HG02981 (cell line): ENCODE results near the gene ZNF526.

ENCODE experiments used
- ATAC-seq: cut with Tn5 transposase; IDR thresholded peaks from one replicate; pipeline ENCODE4 v1.9.1; 2021; ENCODE audit warnings: mild to moderate bottlenecking, moderate library complexity; ENCODE audit not compliant: unreplicated experiment

The ZNF526 gene

DNA sequence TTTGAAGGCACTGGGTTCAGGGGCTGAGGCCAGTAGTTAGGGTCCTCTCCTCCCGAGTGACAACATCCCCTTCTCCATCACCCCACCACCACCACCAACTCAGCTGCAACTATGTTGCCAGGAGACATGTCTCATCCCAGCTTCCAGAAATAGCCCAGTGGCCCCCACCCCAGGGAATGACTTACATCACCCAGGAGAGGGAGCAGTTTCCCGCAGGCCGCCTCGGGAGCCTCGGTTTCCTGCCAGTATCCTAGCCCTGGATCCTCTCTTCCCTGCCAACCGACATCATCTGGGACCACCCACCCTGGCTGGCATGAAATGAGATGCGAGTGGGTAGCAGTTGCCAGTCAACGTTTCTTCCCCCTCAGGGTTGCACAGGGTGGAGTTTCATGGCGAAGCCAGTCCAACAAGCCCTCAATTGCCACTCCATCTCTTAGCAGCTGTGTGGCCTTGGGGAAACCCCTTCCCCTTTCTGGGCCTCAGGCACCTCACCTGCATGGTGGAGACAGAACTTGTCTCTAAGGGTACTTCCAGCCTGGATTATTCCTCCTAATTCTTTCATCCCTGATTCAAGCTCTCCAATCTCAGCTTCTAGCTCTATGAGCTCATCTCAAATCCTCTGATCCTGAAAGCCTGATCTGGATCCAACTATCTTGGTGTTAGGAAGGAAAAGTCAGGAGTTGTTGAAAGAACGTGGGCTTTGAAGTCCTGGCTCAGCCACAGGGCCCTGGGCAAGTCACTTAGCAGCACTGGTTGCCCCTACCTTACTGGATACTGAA is 26.2 kb downstream of the ZNF526 start:
- no peak for ATAC-seq

DNA sequence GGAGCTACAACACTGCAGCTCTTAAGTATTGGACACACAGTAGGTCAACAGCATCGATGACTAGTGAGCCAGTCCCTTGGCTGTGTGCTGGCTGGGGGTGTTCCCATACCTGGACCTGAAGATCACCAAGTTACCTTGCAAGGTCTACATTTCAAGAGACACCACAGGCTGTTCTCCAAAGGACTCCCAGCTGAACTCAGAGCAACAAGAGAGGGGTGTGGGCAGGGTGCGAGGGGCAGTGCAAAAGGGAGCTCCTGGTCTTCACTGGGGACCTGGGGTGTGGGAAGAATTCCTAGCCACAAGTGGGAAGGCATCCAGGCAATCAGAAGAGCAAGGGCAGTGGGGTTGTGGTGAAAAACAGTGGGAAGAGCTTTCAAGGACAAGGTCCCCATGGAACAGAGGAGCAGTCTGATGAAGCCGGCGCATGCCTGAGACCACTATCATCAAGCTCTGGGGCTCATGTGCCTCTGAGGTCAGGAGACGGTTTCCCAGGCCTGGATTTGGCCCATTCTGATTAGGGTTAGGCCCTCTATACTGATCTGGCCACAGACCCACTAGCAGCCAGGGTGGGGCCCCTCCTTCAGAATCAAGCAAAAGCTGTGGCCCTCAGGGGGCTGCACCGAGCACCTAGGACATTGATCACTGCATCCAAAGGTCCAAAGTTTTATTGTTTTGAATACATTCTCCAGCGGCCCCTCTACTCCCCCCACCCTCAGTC is 27.0 kb downstream of the ZNF526 start:
- no peak for ATAC-seq

DNA sequence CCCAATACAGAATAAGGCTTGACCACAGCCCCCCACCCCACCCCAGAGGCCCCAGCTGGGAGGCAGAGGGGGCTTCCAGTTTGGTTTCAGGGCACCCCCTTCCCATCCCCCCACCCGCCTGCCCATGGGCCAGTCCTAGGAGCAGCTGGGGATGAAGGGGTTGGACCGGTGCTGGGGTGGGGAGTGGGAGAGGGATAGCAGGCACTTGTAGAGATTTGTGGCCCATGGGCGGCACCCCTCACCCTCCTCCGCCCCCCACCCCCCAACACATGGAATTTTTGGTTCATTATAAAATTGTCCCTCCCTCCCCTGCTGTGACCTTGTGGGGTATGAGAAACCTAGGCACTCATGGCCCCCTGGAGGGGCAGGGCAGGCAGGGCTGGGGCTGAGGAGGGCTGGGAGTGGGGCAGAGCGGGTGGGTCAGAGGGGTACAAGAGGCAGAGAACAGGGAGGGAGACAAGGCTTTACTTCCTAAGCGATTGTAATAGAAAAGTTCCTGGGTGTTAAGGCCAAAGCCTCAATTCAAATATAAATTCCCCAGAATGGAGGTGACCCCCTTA is 27.6 kb downstream of the ZNF526 start:
- no peak for ATAC-seq

DNA sequence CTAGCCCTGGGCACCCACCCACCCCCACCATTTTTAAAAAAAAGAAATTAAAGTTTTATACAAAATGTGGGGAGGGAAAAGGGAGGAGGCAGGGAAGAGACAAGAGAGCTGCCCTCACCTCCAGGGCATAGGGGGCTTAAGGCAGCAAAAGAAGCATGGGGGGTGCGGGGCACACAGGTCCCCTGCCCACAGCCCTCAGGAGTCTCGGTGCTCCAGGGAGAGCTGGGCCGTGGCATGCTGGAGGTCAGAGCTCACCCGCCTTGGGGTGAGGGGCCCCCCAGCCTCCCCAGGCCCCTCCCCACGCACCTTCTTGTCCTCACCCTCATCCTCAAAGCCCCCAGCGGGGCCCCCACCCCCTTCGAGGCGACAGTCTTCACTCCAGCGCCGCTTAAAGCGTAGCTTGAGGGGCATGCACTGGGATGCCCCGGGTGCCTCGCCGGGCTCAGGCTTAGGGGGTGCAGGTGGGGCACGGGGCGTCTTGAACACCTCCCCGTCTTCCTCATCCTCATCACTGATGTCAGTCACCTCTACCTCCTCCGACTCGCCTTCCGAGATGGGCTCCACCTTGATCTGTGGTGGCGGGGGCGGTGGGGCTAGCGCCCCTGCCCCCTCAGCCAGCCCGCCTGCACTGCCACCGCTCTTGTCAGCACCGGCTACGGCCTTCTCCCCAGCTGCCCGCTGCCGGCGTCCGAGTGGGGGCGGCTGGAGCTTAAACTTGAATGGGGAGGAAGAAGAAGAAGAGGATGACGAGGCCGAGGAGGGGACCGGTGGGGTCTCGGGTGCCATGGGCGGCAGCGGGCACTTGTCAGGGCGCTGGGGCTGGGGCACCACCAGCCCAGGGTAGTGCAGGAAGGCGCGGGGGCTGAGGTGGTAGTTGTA is 28.4 kb downstream of the ZNF526 start:
- no peak for ATAC-seq

DNA sequence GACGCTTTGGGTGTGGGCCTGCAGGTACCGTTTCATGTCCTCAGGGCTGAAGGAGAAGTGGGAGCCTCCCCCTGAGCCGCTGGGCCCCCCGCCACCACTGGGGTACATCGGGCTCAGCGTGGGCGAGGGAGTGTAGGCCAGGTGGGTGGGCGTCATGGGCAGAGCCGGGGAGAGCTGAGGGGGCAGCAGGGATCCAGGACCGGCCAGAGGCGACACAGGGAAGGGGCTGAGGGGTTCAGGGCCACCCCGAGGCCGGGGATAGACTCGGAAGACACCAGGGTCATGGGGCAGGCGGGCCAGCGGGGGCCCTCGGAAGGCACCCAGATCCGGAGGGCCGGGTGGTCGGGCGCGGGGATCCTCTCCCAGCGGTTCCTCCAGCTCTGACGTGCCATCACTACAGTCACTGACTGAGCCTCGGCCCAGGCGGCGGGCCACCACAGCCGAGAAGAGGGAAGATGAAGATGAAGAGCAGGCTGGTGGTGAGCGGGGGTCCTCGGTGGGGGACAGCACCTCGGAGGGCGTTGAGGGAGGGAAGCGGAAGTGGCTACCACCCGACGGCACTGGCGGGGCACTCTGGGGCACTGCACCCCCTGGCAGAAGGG is 29.1 kb downstream of the ZNF526 start:
- ATAC-seq, result no peak

DNA sequence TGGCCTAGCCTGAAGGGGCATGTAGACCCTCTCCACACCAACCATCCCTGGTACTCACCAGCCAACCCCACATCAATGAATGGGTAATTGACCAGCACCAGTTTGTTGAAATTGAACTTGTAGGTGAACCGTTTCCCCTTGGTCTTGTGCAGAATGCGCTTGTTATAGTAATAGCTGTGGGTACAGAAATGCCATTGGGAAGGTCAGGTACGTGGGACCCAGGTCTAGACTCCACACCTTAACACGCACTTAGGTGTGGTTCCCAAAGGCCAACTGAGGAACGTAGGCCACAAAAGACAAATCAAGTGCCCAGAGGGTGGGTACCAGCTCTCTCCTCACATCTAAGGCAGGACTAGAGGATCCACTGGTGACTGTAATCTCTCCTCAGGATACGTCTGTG is 29.7 kb downstream of the ZNF526 start:
- ATAC-seq, result no peak

GRCh38 chr19:42250183-42250665 is 30.1 kb downstream of the ZNF526 start:
- ATAC-seq, result no peak

GRCh38 chr19:42250666-42251531 is 30.8 kb downstream of the ZNF526 start:
- no peak for ATAC-seq

DNA sequence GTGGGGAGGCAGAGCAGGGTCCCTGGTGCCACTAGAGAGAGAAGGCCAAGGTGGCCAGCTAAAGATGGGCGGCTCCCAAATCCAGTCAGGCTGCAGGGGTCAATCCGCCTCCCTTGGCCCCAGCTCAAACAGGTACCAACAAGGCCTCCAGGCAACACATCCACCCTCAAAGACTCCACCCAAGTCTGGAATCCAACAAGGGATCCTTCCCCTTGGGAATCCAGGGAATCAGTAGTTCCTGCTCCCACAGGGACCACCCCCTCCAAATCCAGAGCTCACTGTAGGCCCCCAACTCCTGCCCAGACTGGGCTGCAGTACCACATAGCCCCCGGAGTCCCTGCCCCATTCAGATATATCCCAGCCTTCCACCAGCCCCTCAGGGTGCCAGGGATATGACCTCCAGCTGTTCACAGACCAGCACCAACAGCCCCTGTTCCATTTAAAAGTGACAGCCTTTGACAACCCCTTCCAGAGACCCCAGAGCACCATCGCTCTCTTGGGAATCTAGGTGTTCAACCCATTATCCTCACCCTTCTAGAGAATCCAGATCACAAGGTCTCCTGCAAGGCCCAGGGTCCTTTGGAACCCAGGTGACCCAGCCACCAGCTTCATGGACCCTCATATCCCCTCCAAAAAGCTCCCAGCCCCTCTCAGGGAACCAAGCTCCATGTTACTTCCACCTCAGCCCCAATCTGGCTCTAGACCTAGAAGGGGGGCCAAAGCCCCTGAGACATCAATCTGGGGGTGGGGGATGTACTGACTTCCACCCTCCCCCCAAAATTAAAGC is 31.7 kb downstream of the ZNF526 start:
- ATAC-seq, result no peak

DNA sequence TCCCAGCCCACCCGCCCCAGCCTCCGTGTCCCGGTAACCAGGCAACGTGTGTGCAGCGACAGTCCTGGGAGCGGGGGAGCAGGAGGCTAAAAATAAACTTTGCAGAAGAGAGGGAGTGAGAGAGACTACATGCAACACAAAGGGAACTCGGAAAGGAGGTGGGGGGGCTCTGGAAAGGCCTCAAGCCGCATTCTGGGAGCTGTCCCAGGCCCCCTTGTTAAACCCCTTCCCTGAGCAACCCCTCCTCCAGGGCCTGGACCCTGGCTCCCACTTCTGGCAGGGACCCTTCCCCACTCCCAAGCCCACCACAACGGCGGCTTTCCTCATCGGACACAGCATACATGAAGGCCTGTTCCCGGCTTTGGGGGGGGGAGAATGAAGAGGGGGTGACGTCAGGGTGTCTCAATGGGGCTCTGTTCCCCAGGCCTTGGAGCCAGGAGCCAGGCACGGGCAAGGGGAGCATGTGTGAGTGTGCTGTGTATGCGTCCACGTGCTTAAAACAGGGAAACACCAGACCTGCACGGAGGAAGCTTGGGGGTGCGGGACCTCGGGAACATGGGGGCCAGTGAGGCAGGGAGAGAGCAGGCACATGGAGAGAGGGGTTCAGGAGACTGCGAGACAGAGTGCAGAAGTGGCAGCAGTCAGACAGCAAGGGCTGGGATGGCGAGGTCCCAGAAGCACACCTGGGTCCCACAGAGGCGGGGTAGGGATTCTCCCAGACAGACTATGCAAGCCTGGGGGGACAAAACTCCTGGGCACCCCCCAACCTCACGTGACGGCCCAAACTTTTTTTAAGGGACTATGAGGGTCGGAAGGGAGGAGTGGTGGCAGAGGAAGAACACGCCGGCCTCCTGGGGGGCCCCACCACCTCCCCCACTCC is 32.5 kb downstream of the ZNF526 start:
- no peak for ATAC-seq

- no peak for ATAC-seq
Observed at GRCh38 chr19:42253245-42254088, 33.4 kb downstream of the ZNF526 start.

DNA sequence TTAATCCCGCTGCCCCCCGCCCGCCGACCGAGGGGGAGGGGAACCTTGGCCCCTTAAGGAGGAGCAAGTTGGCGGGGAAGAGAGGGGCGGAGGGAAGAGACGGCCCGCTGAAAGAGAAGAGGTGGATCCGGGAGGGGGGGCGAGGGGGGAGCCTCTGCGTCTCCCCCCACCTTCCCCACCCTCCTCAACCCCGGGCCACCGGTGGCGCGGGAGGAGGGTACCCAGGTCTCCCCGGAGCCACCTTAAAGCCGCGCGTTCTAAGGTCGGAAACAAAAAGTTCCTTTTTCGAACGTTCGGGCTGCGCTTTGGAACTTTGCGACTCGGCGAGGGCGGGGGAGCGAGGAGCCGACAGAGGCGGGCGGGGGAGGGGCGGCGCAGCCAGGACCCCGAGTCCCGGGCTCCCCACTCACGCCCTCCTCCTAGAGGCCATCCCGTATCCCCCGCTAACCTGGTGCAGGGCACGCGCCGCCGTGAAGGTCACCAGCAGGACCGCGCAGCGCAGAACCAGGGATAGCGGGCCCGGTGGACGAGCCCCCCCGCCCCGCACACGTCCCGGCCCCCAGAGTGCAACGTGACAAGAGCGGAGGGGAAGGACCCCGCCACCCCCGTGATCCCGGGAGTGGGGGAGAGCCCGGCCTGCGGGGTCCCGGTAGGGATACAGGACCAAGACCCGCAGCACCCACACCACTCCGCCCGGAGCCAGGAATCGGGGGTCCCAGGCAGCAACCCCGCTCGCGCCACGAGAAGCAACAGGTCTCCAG is 34.2 kb downstream of the ZNF526 start:
- ATAC-seq, result no peak

DNA sequence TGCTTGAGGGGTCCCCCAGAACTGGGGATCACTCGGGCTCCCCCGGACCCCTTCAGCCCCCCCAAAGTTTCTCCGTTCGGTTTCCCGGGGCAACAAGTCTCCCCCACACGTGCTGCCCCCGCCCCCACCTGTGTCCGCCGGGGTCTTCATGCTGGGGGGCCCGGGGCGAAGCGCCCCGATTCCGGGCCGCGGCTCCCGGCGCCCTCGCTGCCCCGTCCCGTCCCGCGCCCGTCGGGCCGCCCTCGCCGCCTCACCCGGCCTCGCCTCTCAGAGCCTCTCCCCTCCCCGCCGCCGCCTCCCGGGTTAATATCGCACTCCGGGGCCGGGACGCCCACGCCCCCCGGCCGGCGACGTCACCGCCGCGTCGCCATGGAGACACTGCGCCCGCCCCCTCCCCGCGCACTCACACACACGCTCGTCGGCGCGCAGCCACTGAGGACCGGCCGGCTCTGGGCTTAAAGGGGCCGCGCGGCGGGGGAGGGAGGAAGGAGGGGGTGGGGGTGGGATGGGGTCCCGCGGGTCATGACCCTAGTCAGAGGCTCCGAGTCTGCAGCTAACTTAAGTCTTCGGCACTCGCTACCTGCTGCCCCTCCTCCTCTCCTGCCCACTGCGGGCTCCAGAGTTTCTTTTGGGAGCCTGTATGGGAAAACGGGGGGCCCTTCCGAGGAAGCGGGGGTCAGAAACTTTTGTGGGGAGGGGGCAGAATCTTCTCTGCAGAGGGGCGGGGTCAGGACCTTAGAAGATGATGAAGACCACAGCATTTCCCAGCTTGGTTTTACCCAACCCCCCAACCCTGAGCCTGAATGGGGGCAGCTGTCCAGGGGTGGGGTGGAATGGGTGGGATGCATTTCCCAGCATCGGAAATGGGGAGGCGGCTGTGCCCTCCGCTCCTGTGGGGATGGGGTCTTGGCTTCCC is 35.0 kb downstream of the ZNF526 start, which contains the start of gene ERF:
TSS of gene ERF (minus strand) at position 279 of the 916 bp plus-strand sequence. CDS start at position 150, 129 bp downstream.
- peak; percentile 61 for ATAC-seq

DNA sequence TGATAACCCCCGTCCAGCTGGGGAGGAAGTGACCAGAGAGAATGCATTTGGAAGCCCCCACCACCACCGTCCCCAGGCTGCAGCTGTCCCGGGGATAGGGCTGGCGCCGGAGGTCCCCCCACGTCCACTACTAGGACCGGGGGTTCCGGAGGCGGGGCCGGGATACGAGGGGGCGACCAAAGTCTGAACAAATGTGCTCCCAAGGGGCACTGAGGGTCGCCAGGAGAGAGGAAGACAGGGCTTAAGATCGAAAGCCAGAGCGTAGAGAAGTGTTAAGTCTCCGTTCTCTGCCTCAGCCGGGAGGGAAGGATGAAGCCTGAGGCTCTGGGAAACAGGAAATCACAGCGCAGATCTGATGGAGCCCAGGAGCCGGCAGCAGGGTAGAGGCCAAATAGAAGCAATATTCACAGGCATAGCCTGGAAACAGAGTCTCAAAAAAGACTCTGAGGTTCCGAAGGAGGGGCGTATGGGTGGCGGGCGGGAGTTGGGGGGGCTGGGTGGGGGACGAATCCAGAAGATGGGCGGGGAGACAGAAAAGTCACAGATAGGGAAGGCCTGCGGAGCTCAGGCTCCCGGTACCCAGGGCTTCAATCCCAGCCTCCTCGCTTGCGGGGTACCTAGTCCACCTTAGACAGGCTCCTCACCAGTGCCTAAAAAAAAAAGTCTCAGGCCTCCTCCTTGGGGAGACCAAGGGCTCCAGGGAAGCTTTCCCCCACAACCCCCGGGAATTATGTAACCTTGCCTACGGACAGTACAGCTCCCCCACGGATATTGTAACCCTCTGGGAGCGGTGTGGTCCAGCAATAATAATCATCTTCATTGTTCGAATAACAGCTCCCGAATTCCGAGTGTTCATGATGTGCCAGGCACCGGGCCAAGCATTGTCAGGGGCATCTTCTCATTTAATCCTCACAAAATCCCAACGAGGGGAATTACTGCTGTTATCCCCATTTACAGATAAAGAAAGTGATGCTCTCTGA is 35.9 kb downstream of the ZNF526 start:
- ATAC-seq, result no peak
